Lower lobe of right lung (tissue), 2 donors: ENCODE results near the gene ATXN7. TPM values are rescaled to one million over a fixed set of nuclear protein-coding genes. Genes with fewer than 3 reads are reported as not detected.

Experiments
- ATAC-seq, 2 donors: fragments of 200-7000 bp; cut with Tn5 transposase; one replicate each; pipeline ENCODE4 v1.9.1; 2020 to 2022; ENCODE audit warnings: mild to moderate bottlenecking in 2 of 2, moderate library complexity in 2 of 2
- DNase-seq: peaks from one replicate; pipeline ENCODE4 v3.0.0-alpha.2; 2020
- H3K27ac ChIP-seq: fragments of 200-600 bp; one replicate; pipeline ENCODE4 v1.8.0; 2022
- H3K27me3 ChIP-seq: fragments of 200-600 bp; one replicate; pipeline ENCODE4 v1.8.0; 2022; ENCODE audit warnings: low read depth
- H3K36me3 ChIP-seq: fragments of 200-600 bp; one replicate; pipeline ENCODE4 v1.8.0; 2022; ENCODE audit warnings: mild to moderate bottlenecking
- H3K4me1 ChIP-seq: fragments of 200-600 bp; one replicate; pipeline ENCODE4 v1.8.0; 2022
- H3K4me3 ChIP-seq: fragments of 200-600 bp; one replicate; pipeline ENCODE4 v1.8.0; 2022; ENCODE audit warnings: mild to moderate bottlenecking
- H3K9me3 ChIP-seq: fragments of 200-600 bp; one replicate; pipeline ENCODE4 v1.8.0; 2022
- CTCF ChIP-seq: fragments of 200-600 bp; IDR thresholded peaks from one replicate; pipeline ENCODE4 v1.8.0; 2022; ENCODE audit warnings: antibody characterized with exemption, mild to moderate bottlenecking
- intact Hi-C: fragments of 100-400 bp; cut with DNase I; formaldehyde crosslinking; loops from one replicate; pipeline ENCODE4 v1.11.0; 2022
- total RNA-seq: library from RNA; stranded (reverse); fragmentation: NEBNext Ultra II Directional; extraction: Animal tissue kit (Norgen Biotek cat#: 25700); gene quantifications from one replicate; pipeline ENCODE4 v1.2.1, GENCODE V29; 2021
- donor health status: DM: no; HTN: yes; CAD: no; lungs with severe emphysema.

Gene ATXN7
- total RNA-seq, 1 donor from 2014 or later = 37.3 TPM

GRCh38 chr3:63878394-63879060, 14.9 kb downstream of the ATXN7 start:
- Histone ChIP-seq H3K36me3 (no peaks in the 10 kb centered on the region), H3K4me3 (no peak overlapping the region), H3K4me1 (peaks cover 10% of the 10 kb centered on the region), H3K27me3 (no peaks in the 10 kb centered on the region), H3K27ac (no peak overlapping the region), H3K9me3 (no peaks in the 10 kb centered on the region)
- intact Hi-C loops = no loop called here
- no peak for TF ChIP-seq CTCF
- DNase-seq = no peak
- ATAC-seq = no peak

GRCh38 chr3:63880653-63881052, 17.0 kb downstream of the ATXN7 start:
- DNase-seq (no peak), ATAC-seq (no peak)
- no peak overlapping the region for H3K4me3 ChIP-seq
- no peaks in the 10 kb centered on the region for H3K9me3 ChIP-seq
- no peaks in the 10 kb centered on the region for H3K36me3 ChIP-seq
- H3K4me1 ChIP-seq = peaks cover 10% of the 10 kb centered on the region
- H3K27ac ChIP-seq = no peak overlapping the region
- no peak for TF ChIP-seq CTCF
- intact Hi-C loops = no loop called here
- H3K27me3 ChIP-seq = no peaks in the 10 kb centered on the region

GRCh38 chr3:63886858-63887257, 23.2 kb downstream of the ATXN7 start:
- no peak for TF ChIP-seq CTCF
- H3K4me3 ChIP-seq = no peak overlapping the region
- peaks cover 12% of the 10 kb centered on the region for H3K4me1 ChIP-seq
- no peak for DNase-seq
- no peaks in the 10 kb centered on the region for H3K27me3 ChIP-seq
- intact Hi-C loops = no loop called here
- H3K9me3 ChIP-seq = no peaks in the 10 kb centered on the region
- no peak overlapping the region for H3K27ac ChIP-seq
- peak; percentile 39 to 68 for ATAC-seq
- H3K36me3 ChIP-seq = peaks cover 3% of the 10 kb centered on the region

DNA sequence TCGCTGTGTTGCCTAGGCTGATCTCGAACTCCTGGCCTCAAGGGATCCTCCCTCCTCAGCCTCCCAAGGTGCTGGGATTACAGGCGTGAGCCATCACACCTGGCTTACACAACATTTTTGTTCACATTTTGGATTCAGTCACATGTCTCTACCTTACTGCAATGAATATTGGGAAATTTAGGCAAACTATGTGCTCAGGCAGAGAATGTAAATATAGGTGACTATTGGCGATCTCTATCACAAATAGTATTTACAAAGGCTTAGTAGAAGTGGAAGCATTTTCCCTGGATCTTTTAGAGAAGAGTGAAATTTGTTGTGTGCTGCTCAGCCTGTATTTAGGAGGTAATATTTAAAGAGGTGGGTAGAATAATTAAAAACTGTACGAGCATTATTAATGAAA, 27.9 kb downstream of the ATXN7 start:
- TF ChIP-seq CTCF = no peak
- Histone ChIP-seq H3K27me3 (no peaks in the 10 kb centered on the region), H3K36me3 (peaks cover 4% of the 10 kb centered on the region), H3K27ac (no peak overlapping the region), H3K4me3 (no peak overlapping the region), H3K9me3 (no peaks in the 10 kb centered on the region), H3K4me1 (peaks cover 16% of the 10 kb centered on the region)
- DNase-seq (no peak), ATAC-seq (no peak)
- intact Hi-C loops = no loop called here

DNA sequence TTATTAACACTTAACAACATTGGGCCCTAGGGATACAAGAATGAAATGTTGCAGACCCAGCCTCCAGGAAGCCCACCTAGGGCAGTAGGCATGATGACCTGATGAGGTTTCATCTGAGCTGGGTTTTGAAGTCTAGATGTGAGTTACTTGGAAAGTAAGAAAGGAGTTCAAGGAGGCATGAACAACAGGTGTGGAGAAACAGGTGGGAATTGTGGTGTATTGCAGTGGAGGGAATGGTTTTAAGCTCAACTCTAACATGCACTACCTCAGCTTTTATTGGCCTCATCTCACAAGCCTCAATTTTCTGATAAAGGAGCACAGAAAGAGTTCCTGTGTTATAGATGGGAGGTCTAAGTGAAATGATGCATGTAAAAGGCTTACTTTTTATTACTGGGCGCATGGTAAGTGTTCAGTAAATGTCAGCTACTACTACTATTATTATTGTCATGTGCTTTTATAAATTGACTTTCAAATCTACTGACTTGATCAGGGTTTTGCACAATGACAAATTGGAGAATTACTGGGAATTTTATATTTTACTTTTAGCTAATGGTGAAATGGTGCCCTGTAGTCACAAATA, 29.2 kb downstream of the ATXN7 start:
- TF ChIP-seq CTCF = no peak
- H3K4me3 ChIP-seq = no peak overlapping the region
- ATAC-seq = no peak

More for the DNA sequence above, 29.2 kb downstream of the ATXN7 start:
- no peak overlapping the region for H3K27ac ChIP-seq
- peaks cover 4% of the 10 kb centered on the region for H3K36me3 ChIP-seq
- no peaks in the 10 kb centered on the region for H3K27me3 ChIP-seq
- intact Hi-C loops = no loop called here
- DNase-seq = no peak
- no peaks in the 10 kb centered on the region for H3K9me3 ChIP-seq
- peaks cover 18% of the 10 kb centered on the region for H3K4me1 ChIP-seq
